Mononuclear cell (primary cell): Measurements from ENCODE around the gene FBXW12. TPM values are rescaled to one million over a fixed set of nuclear protein-coding genes. Genes with fewer than 3 reads are reported as not detected.

Experiments
- H3K27me3 ChIP-seq: 2 replicates; pipeline ENCODE4 v1.6.0; 2011; ENCODE audit warnings: low read length, control low read depth; ENCODE audit not compliant: insufficient read depth
- H3K4me1 ChIP-seq: 2 replicates; pipeline ENCODE4 v1.5.1; 2011; ENCODE audit warnings: mild to moderate bottlenecking, low read length, control low read depth; ENCODE audit not compliant: insufficient read depth
- H3K4me3 ChIP-seq: 2 replicates; pipeline ENCODE4 v1.5.1; 2011; ENCODE audit warnings: mild to moderate bottlenecking, low read length, moderate library complexity
- H3K9me3 ChIP-seq: 2 replicates; pipeline ENCODE4 v1.5.1; 2011; ENCODE audit warnings: low read depth, mild to moderate bottlenecking, control low read depth, low read length
- total RNA-seq: library from RNA; depleted of rRNA; stranded (reverse); fragments of >200 nt; gene quantifications from one replicate; pipeline ENCODE4 v1.2.3, GENCODE V29; 2012

Gene FBXW12
- total RNA-seq, 1 donor = not detected

DNA sequence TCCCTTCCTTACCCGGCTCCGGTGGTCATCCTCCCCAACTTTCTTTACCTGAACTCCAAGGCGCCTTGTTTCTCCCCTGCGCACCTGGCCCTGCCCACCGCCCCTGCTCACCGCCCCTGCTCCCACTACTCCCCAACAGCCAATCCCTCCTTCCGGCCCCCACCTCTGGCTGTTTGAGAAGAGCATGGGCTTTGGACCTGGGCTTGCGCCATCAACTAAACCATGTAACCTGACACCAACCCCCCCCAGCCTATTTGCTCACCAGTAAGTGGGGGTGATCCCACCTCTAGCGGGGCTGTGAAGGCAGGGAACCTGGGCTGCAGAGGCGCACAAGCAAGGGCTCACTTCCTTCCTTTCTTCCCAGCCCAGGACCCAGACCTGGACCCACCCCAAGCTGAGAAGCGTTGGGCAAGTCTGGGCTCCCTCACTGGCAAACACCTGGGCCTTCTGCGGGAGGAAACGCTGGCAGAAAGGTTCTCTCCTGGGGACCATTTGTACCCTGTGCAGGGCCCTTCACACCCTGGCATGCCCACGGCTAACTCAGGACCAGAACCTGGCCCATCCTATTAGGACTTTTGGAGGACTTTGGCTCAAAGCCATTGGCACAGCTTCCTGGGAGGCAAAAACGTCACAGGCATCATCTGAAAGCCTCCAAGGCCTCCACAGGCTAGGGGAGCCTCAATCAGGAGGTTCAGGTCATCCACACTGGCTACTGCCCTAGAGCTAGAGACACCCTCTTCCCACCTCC, 58.1 kb downstream of the FBXW12 start, which contains the start of gene PLXNB1:
PLXNB1 (minus strand) TSS at position 127 of the 748 bp plus-strand sequence. CDS start 5,475 bp downstream, outside the sequence.
- Histone ChIP-seq H3K9me3 (no peaks in the 10 kb centered on the region), H3K27me3 (no peaks in the 10 kb centered on the region), H3K4me1 (peaks cover 7% of the 10 kb centered on the region), H3K4me3 (peak within 1 kb of the TSS; percentile 47)

DNA sequence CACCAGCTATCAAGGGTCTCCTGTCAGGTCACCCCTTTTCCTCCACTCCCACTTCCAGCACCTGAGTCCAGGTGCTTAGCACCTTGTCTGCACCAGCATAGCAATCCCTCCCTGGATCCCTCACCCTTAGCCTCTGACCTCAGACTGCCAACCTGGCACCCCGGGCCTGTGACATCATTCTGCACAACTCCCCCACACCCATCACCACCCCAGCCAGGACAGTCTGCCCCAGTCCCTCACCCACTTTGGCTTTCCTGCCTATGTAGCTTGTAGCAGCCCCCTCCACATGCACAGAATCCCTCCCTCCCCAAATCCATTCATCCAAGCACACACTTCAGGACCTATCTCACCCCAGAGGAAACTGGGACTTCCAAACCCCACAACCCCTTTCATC, 58.7 kb downstream of the FBXW12 start:
- Histone ChIP-seq H3K4me1 (peaks cover 7% of the 10 kb centered on the region), H3K27me3 (no peaks in the 10 kb centered on the region), H3K4me3 (no peak overlapping the region), H3K9me3 (no peaks in the 10 kb centered on the region)

DNA sequence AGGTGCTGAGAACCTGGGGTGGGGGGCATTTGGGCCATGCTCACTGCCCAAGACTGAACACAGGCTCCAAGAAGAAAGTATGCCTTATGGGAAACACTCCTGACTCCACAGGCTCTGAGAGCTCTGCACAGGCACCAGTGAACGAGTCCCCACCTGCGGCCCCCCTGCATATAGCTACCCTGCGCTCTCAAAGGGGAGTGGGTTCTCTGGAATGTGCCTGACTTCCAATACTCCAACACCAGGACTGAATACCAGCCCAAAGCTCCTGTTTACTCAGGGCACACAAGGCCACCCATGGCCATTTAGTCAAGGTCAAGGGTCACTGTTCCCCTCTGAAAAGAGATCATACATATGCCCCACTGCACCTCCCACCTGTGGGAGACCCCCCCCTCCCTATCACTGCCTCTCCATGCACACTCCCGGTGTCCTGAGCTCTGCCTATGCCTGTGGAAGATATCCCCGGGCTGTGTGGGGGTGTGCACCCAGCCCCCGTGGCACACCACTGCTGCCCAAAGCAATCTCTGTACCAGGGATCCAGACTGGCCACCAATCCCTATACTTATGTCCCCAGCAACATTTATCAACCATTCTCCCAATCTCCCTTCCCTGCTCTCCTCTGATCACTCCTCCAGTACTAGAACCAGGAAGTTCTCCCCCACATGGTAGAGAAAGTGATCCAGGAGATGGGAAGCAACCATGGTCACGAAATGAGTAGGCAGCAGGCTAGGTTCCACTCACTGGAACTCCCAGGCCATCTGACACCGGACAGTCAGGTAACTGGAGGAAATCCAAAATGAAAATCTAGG, 59.4 kb downstream of the FBXW12 start:
- Histone ChIP-seq H3K27me3 (no peaks in the 10 kb centered on the region), H3K4me3 (no peak overlapping the region), H3K9me3 (no peaks in the 10 kb centered on the region), H3K4me1 (peaks cover 11% of the 10 kb centered on the region)

DNA sequence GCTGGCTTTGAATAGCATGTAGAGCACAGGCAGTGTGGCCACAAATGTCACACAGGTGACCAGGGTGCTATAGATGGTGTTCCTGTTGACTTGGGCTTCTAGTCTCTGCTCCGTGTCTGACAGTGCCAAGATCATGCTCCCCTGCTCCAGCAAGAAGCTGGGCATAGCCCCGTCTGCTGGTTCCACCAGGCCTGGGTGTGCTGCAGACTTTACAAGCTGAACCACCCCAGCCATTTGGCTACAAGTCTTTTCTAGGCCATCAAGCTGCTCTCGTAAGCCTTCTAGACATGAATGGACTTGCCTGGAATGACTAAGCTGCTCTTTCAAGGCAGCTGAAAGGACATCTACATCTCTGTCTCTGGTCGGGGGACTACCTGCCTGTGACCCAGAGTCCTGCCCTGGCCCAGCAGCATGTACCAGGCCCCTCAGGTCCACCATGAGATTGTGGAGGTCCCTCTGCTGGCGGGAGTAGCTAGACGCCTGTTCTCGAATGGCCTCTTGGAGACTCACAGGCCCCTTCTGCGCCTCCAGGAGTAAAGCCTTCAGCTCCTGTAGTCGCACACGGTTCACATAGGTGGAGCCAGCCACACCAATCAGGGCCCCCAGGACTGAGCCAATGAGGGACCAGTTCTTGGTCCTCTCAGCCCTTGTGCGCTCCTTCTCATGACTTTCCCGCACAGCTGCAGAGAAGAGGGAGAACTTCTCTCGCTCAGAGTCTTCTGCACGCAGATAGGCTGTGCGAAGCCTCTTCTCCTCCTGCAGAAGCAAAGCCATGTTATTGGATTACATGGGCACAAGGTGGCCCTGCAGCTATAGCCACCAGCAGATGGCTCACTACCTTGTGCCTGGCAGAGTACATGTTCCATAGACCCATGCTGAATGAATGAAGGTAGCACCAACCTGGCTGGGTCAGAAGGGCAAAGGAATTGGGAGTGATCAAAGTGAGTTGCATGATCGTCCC, 60.7 kb downstream of the FBXW12 start:
- H3K4me3 ChIP-seq = no peak overlapping the region
- peaks cover 15% of the 10 kb centered on the region for H3K4me1 ChIP-seq
- H3K9me3 ChIP-seq = no peaks in the 10 kb centered on the region
- no peaks in the 10 kb centered on the region for H3K27me3 ChIP-seq

DNA sequence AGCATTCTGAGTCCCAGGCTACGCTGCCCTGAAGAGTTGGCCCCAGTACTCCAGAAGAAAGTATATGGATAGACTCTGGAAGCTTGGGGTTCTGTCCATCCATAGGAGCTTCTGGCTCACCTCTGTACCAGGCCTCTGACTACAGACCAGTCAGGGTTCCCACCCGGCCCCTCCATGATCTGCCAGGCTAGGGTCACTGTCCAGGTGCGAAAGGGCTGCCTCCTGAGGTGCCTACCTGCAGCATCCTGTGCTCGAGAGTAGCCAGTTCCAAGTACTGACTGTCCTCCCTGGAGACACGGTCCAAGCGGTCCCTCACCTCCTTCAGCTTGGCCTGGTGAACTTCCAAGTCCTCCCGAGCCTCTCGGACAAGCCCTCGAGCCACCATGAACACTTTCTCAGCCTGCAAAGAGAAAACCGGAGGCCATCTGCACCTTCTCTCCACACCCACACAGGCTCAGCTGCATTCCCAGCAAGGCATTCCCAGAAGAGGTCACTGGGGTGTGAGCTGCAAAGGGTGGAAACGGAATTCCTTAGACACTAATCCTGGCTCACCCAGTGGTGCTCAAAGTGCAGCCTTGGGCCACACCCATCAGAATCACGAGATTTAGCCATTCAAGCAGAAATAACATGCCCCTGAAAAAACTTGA, 61.6 kb downstream of the FBXW12 start:
- no peak overlapping the region for H3K4me3 ChIP-seq
- H3K27me3 ChIP-seq = no peaks in the 10 kb centered on the region
- peaks cover 15% of the 10 kb centered on the region for H3K4me1 ChIP-seq
- H3K9me3 ChIP-seq = no peaks in the 10 kb centered on the region

DNA sequence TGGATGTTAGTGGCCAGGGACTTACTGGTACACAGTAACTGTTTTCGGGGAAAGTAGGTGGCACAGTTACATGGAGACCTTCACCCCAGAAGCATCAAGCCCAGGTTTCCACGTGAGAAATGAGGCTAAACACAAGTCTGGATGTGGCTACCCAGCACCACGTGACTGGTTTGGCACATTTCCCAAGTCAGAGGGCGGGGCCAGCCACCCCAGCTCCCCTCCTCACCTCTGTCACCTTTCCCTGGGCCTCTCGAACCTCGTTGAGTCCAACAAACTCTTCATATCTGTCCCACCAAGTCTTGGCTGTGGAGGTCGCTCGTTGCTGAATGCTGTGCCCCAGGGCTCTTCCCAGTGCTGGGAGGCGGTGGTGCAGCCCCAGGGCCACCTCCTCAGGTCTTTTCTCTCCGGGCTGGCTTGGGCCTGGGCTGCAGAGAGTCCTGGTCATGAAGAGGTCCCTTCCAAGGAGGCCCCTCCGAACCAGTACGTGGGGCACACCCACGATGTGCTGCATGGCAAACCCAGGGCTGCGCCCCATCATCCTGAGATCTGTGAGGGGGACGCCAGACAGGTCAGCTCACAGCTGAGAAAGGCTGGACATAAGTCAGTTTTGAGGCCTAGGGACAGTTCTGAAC, 62.7 kb downstream of the FBXW12 start:
- Histone ChIP-seq H3K27me3 (no peaks in the 10 kb centered on the region), H3K9me3 (no peaks in the 10 kb centered on the region), H3K4me1 (peaks cover 19% of the 10 kb centered on the region), H3K4me3 (no peak overlapping the region)

DNA sequence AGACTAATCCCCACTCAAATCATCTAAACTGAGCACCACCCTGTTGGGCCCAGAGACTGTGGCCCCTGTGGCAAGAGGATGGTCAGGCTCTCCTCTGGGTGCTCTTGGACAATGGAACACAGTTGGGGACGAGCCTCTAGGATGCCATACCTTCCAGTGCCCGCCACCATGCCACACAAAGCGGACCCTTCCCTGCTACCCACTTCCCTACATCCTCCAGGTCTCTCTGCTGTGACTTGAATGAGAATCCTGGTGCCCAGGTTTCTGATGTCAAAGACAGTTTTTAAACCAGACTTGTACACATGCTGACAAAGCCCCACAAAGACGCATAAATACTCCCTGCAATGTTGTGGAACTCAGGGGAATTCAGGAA, 63.2 kb downstream of the FBXW12 start:
- Histone ChIP-seq H3K4me1 (peaks cover 14% of the 10 kb centered on the region), H3K9me3 (no peaks in the 10 kb centered on the region)

DNA sequence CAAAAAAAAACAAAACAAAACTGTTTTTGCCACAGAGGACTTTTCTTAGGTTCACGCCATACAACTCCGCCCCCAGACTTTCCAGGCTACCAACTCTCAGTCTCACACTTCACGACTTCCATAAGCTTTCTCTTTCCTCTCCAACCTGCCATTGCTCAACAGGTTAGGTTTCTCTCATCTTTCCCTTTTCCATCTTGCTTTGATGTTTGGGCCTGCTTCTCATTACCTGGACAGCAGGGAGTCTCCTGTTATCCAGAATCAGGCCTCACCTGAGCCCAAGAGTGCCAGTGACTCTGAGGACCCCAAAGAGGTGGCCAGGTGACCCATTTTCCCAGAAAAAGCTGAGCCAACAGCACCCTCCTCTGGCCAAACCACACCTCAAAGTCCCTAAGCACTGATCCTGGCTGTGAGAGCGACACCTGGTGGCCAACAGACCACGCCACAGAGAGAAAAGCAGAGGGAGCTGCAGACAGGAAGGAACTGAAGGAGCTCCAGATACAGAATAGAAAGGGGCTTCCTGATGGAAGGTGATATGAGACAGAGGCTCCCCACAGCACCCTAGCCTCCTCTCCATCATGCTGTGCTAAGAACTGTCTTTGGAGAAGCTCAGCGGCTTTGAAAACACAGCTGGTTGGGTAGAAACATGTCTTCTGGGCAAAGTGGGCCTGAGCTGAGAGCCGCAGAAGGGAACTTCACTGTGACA, 63.9 kb downstream of the FBXW12 start:
- Histone ChIP-seq H3K9me3 (no peaks in the 10 kb centered on the region), H3K27me3 (no peaks in the 10 kb centered on the region), H3K4me3 (no peak overlapping the region), H3K4me1 (peaks cover 17% of the 10 kb centered on the region)

More for the DNA sequence above, 63.2 kb downstream of the FBXW12 start:
- Histone ChIP-seq H3K4me3 (no peak overlapping the region), H3K27me3 (no peaks in the 10 kb centered on the region)

DNA sequence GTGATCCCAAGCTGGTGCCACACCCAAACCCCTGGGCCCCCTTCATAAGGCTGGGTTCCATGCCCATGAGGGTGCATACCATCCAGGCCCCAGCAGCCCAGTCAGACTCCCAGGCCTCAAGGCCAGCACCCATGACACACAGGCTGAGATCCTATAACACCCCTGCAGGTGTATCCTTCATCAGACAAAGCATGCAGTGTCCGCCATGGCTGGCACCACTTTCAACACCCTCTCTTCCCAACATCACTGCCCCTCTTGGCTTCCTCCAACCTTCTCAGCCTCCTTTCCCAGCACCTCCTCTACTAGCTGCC, 64.4 kb downstream of the FBXW12 start:
- peaks cover 22% of the 10 kb centered on the region for H3K4me1 ChIP-seq
- H3K9me3 ChIP-seq = no peaks in the 10 kb centered on the region
- H3K27me3 ChIP-seq = no peaks in the 10 kb centered on the region

DNA sequence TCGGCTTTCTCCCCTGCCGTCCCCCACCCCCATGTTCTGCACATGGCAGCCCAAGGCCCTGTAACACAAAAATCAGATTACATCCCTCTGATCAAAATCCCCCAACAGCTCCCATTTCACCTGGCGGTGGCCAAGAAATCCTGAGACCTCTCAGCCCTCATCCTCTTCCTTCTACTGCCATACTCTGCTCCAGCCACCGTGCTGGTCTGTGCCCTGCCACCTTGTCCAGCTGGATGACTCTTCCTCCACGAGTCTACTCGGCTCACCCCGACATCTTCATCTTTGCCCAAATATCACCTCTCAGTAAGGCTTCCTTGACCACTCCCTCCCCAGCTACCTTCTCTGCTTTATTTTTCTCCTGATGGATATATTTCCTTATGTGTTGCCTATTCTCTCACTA, 64.8 kb downstream of the FBXW12 start:
- no peak overlapping the region for H3K4me3 ChIP-seq
- no peaks in the 10 kb centered on the region for H3K27me3 ChIP-seq
- no peaks in the 10 kb centered on the region for H3K9me3 ChIP-seq
- peaks cover 26% of the 10 kb centered on the region for H3K4me1 ChIP-seq

More for the DNA sequence above, 64.4 kb downstream of the FBXW12 start:
- H3K4me3 ChIP-seq = no peak overlapping the region

DNA sequence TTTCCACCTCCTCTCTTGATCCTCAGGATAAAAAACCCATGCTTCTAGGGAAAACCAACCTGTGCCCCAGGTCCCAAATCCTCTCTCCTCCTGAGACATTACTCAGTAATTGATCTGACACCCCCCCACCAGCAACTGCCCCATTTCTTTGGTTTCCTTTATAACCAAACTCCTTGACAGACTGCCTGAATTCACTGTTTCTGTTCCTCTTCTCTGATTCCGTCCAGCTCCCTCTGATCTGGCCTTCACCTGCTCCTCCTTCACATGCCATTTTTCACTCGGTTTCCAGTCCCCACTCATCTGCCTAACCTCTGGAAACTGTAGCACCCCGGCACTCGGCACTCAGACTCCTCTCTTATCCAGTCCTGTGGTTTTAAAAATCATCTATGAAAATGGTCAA, 65.8 kb downstream of the FBXW12 start:
- H3K4me3 ChIP-seq = no peak overlapping the region
- H3K9me3 ChIP-seq = no peaks in the 10 kb centered on the region
- H3K4me1 ChIP-seq = peaks cover 34% of the 10 kb centered on the region
- H3K27me3 ChIP-seq = no peaks in the 10 kb centered on the region

DNA sequence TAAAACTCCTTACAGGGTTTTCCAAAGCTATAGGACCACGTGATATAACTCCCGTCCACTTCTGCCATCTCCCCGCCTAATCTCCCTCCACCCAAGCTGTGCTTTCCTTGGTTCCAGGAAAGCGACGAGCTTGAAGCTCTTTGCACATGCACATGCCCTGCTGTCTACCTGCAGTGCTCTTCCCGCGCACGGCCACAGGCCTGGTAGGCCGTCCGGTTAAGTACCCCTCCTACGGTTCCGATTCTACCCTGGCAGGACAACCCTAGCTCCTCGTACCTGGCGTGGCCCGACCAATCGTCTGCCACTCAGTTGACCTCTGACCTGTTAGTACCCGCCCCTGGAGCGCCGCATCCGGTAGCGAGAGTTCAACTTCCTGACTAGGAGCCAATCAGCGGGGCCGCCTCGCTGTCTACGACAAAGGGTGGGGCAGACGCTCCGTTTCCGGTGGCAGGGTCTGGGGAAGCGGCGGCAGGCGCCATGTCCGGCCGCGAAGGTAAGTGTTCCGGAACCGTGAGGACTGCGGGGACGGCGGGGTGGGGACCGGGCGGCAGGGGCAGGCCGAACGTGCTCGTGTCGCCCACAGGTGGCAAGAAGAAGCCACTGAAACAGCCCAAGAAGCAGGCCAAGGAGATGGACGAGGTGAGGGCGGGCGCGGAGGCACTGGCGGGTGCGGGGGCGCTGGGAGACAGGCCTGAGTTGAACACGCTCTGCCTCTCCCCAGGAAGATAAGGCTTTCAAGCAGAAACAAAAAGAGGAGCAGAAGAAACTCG, 68.0 kb downstream of the FBXW12 start, which contains the start of the genes CCDC51 and TMA7:
CCDC51 (minus strand) TSS at position 300 of the 770 bp plus-strand sequence. CDS start 4,991 bp downstream, outside the sequence.
TMA7 (plus strand) TSS at position 438 of the 770 bp plus-strand sequence; CDS start at position 478, 40 bp downstream.
- no peaks in the 10 kb centered on the region for H3K9me3 ChIP-seq

DNA sequence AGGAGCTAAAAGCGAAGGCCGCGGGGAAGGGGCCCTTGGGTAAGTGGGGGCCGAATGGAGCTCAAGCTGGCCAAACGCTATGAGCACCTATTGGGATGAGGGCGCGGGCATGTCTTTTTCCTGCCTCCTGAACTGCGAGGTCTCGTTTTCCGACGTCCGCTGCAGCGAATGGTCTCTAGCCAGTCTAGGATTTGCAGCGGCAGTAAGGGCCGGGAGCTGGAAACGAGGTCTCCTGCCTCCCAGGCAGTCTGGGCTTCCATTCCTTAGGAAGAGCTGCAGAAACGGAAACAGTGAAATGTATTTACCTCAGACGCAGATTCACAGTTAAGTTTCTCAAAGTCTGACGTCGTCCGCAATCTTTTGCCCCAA, 68.6 kb downstream of the FBXW12 start:
- peaks cover 36% of the 10 kb centered on the region for H3K4me1 ChIP-seq
- peak overlapping the region; percentile 77 for H3K4me3 ChIP-seq
- H3K9me3 ChIP-seq = no peaks in the 10 kb centered on the region
- no peaks in the 10 kb centered on the region for H3K27me3 ChIP-seq

More for the DNA sequence above, 68.0 kb downstream of the FBXW12 start, which contains the start of the genes CCDC51 and TMA7:
- H3K4me3 ChIP-seq = peak within 1 kb of the TSS; percentile 77
- H3K4me1 ChIP-seq = peaks cover 36% of the 10 kb centered on the region
- no peaks in the 10 kb centered on the region for H3K27me3 ChIP-seq
